Frontal cortex (tissue), 4 donors: ENCODE data around the gene RALGAPA1. TPM values are rescaled to one million over a fixed set of nuclear protein-coding genes. Genes with fewer than 3 reads are reported as not detected.

Source experiments
- DNase-seq, 2 donors: peaks; one replicate each; pipeline ENCODE4 v3.0.0; 2012; ENCODE audit warnings: low spot score in 2 of 2
- FAIRE-seq: peaks from 2 replicates; lab custom pipeline; 2012; peaks lifted over from hg19 to GRCh38; lab: Jason Lieb, UNC
- small RNA-seq: library from RNA; depleted of rRNA; stranded (forward); fragments of <200 nt; gene quantifications from one replicate; pipeline ENCODE3, GENCODE V24; 2014
- total RNA-seq: library from RNA; depleted of rRNA; stranded (reverse); fragments of >200 nt; gene quantifications from one replicate; pipeline ENCODE4 v1.2.3, GENCODE V29; 2014
- donor health status: control.
- donor health status: control.
- donor health status: control.

The RALGAPA1 gene
- total RNA-seq, 1 donor from 2014 or later = 150 TPM

- FAIRE-seq = no peak
These were observed 296.3 kb downstream of the RALGAPA1 start for GRCh38 chr14:35512765-35513164.

DNA sequence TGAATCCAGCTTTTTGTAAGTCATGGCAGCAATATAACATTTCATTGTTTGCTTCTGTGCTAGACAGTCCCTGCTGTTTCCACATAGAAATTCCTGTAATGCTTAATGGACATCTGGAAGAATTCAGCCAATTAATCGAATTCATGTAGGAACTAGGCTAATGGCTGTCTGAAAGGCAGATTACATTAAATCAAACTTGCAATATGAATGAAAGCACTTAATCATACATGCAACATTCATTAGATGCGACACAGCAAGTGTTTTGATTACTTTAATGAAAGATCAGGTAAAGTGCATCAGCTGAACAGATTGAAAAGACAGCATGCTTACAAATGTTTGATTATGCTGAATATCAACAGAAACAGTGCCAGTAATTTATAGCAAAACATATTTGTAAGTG is 299.2 kb downstream of the RALGAPA1 start:
- FAIRE-seq (no peak), DNase-seq (no peak)

More at GRCh38 chr14:35512765-35513164, 296.3 kb downstream of the RALGAPA1 start:
- no peak for DNase-seq

- DNase-seq (no peak), FAIRE-seq (no peak)
These were observed 302.2 kb downstream of the RALGAPA1 start for GRCh38 chr14:35506927-35507326.

GRCh38 chr14:35506461-35506860 is 302.6 kb downstream of the RALGAPA1 start:
- no peak for FAIRE-seq
- DNase-seq = no peak

DNA sequence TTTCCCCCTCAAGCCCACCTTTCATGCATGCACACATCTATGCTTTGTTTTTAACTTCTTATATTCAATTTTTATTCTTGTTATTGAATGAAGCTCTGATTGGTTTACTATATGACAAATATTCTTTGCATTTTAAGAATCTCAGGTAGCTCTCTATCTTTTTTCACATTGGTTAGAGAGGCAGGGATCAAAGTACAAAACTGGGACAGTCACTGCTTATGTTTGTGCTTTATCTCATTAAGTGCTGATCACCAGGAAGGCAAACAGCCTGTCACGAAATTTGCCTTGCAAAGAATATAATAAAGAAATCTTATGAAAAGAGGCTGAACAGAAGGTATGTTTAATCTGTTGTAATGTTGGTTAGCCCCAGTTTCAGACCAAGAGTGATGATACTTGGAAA is 304.8 kb downstream of the RALGAPA1 start:
- DNase-seq (no peak), FAIRE-seq (no peak)

DNA sequence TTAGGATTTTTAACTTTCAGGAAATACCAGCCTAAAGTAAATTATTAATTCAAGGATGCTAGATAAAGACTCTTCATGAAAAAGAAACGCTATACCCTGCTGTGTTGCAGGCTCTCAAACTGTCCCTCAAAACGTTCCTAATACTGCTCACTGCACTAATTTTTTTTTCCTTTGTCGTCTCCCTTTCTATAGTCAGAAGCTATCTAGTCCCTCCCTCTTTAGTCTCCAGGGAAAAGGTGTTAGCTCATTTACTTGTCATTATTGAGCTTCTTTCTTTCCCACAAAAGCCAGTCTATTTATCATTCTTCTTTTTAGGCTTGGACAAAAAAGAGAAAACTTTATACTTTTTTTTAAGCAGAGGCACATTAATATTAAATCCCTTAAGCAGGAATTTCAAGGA is 305.4 kb downstream of the RALGAPA1 start:
- no peak for FAIRE-seq
- no peak for DNase-seq

GRCh38 chr14:35499180-35499579 is 309.9 kb downstream of the RALGAPA1 start:
- FAIRE-seq (no peak), DNase-seq (no peak)

- DNase-seq (no peak), FAIRE-seq (no peak)
These were observed 313.8 kb downstream of the RALGAPA1 start for GRCh38 chr14:35495278-35495677.

- no peak for DNase-seq
- no peak for FAIRE-seq
These were observed 316.5 kb downstream of the RALGAPA1 start for GRCh38 chr14:35492569-35493014.

Small RNAs within 50 kb of the gene (small RNA-seq; reads per million reads assigned to genes)
- not detected for gene RF00322

Other genes starting within 250 kb of the RALGAPA1 start
- gene BRMS1L, start 17.0 kb upstream of the RALGAPA1 start, total RNA-seq = 17.9 TPM